Smooth muscle cell (in vitro differentiated cells): ENCODE results near the gene HSD17B11. TPM values are rescaled to one million over a fixed set of nuclear protein-coding genes. Genes with fewer than 3 reads are reported as not detected.

Experiments used
- DNase-seq: peaks from one replicate; lab custom pipeline; 2025; ENCODE audit not compliant: unreplicated experiment; lab: John Stamatoyannopoulos, UW
- H2AFZ ChIP-seq: fragments of 200-600 bp; sonication (generic); 2 replicates; pipeline ENCODE4 v1.6.0; 2016; ENCODE audit warnings: antibody characterized with exemption, low read depth, mild to moderate bottlenecking
- H3F3A ChIP-seq: fragments of 200-600 bp; sonication (generic); 2 replicates; pipeline ENCODE4 v1.6.0; 2017; ENCODE audit warnings: antibody characterized with exemption, low read depth
- H3K27ac ChIP-seq: fragments of 200-600 bp; sonication (generic); 2 replicates; pipeline ENCODE4 v1.5.1; 2016; ENCODE audit warnings: low read depth, mild to moderate bottlenecking
- H3K27me3 ChIP-seq: fragments of 200-600 bp; sonication (generic); 2 replicates; pipeline ENCODE4 v1.6.1; 2016; ENCODE audit warnings: low read depth, mild to moderate bottlenecking
- H3K36me3 ChIP-seq: fragments of 200-600 bp; sonication (generic); 2 replicates; pipeline ENCODE4 v1.5.1; 2016; ENCODE audit warnings: low read depth
- H3K4me1 ChIP-seq: fragments of 200-600 bp; sonication (generic); 2 replicates; pipeline ENCODE4 v1.5.1; 2016; ENCODE audit warnings: low read depth
- H3K4me2 ChIP-seq: fragments of 200-600 bp; sonication (generic); 2 replicates; pipeline ENCODE4 v1.6.0; 2016; ENCODE audit warnings: mild to moderate bottlenecking
- H3K4me3 ChIP-seq: fragments of 200-600 bp; sonication (generic); 2 replicates; pipeline ENCODE4 v1.5.1; 2016; ENCODE audit warnings: mild to moderate bottlenecking
- H3K79me2 ChIP-seq: fragments of 200-600 bp; sonication (generic); 2 replicates; pipeline ENCODE4 v1.6.0; 2016; ENCODE audit warnings: low read depth, mild to moderate bottlenecking
- H3K9ac ChIP-seq: fragments of 200-600 bp; sonication (generic); 2 replicates; pipeline ENCODE4 v1.6.0; 2016; ENCODE audit warnings: low read depth
- H3K9me3 ChIP-seq: fragments of 200-600 bp; sonication (generic); replicated peaks from 2 replicates; pipeline ENCODE4 v1.5.1; 2016; ENCODE audit warnings: low read depth
- H4K20me1 ChIP-seq: fragments of 200-600 bp; sonication (generic); 2 replicates; pipeline ENCODE4 v1.6.0; 2016; ENCODE audit warnings: low read depth
- WGBS: methylation state at CpG from one replicate; pipeline ENCODE4 v1.1.7; 2016; ENCODE audit warnings: low lambda C conversion rate; 5-methylcytosine and 5-hydroxymethylcytosine counted together
- polyA plus RNA-seq: library from polyadenylated mRNA; unstranded; fragments of >200 nt; fragmentation: Nextera tagmentation; extraction: Ambion mirVana; gene quantifications from 2 replicates; pipeline ENCODE4 v1.2.1, GENCODE V29; 2016
- total RNA-seq: library from RNA; depleted of rRNA; stranded (reverse); fragments of >200 nt; gene quantifications from 2 replicates; pipeline ENCODE4 v1.2.3, GENCODE V29; 2014
- TF ChIP-seq, protein P1 (sequence below): fragments of 200-600 bp; sonication (generic); IDR thresholded peaks from 2 replicates; pipeline ENCODE4 v1.5.1; 2017; ENCODE audit warnings: borderline replicate concordance, mild to moderate bottlenecking, antibody characterized with exemption; ENCODE audit not compliant: insufficient read depth, poor library complexity, severe bottlenecking

HSD17B11 gene
- total and polyA plus RNA-seq, 2 experiments from 2014 or later: 12.8 to 52.2 TPM

DNA sequence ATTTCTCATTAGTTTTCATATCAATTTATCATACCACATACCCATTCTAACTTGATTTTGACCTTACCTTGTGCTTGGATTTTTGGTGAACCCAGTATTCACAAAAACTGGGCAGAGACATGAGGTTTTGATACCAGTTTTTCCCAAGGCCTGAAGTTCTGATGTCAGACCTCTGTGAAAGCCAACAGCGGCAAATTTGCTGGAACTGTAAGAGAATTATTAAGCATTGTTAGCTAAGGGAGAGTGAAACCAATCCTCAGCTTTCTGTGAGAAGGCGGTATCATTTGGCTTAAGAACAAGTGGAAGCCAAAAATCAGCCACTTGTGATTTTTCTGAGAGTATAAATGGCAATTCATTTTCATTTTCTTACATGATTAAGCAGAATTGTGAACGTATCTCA lies 77.2 kb downstream of the HSD17B11 start:
- no peaks in the 10 kb centered on the region for H3F3A ChIP-seq
- no peaks in the 10 kb centered on the region for H4K20me1 ChIP-seq
- 96% methylated on average over 3 of the region's 3 CpGs for WGBS

DNA sequence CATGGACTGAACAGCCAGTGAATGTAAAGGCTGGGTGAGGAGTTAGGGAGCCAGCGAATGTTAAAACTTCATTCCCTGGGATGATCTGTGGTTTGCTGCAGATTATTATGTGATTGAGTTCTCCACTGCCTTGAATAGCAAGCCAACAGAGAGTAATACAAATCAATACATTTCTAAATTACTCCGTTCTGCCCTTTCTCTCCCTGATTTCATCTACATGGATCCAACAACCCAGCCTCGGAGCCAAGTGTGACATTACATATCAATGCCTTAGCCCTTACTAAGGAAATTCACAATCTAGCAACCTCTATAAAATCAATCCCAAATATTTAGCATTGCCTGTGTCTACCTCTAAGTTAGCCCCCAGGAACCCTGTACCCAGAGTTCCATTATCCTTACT lies 79.3 kb downstream of the HSD17B11 start:
- Histone ChIP-seq H3K4me1 (no peaks in the 10 kb centered on the region), H4K20me1 (no peaks in the 10 kb centered on the region), H3K4me2 (no peak overlapping the region), H3K9me3 (no peaks in the 10 kb centered on the region), H3K27me3 (no peaks in the 10 kb centered on the region), H3F3A (no peaks in the 10 kb centered on the region), H3K36me3 (no peaks in the 10 kb centered on the region), H3K27ac (no peak overlapping the region), H3K79me2 (no peaks in the 10 kb centered on the region), H2AFZ (no peak overlapping the region), H3K4me3 (no peak overlapping the region), H3K9ac (no peak overlapping the region)
- 96% methylated on average over 3 of the region's 3 CpGs for WGBS
- no peak for DNase-seq
- TF ChIP-seq, protein P1, sequence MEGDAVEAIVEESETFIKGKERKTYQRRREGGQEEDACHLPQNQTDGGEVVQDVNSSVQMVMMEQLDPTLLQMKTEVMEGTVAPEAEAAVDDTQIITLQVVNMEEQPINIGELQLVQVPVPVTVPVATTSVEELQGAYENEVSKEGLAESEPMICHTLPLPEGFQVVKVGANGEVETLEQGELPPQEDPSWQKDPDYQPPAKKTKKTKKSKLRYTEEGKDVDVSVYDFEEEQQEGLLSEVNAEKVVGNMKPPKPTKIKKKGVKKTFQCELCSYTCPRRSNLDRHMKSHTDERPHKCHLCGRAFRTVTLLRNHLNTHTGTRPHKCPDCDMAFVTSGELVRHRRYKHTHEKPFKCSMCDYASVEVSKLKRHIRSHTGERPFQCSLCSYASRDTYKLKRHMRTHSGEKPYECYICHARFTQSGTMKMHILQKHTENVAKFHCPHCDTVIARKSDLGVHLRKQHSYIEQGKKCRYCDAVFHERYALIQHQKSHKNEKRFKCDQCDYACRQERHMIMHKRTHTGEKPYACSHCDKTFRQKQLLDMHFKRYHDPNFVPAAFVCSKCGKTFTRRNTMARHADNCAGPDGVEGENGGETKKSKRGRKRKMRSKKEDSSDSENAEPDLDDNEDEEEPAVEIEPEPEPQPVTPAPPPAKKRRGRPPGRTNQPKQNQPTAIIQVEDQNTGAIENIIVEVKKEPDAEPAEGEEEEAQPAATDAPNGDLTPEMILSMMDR: no peak

More for the DNA sequence above, 77.2 kb downstream of the HSD17B11 start:
- Histone ChIP-seq H3K9me3 (no peaks in the 10 kb centered on the region), H3K9ac (no peak overlapping the region), H3K27ac (no peak overlapping the region), H3K4me3 (no peak overlapping the region), H3K4me1 (no peaks in the 10 kb centered on the region), H2AFZ (no peak overlapping the region), H3K4me2 (no peak overlapping the region), H3K79me2 (no peaks in the 10 kb centered on the region), H3K36me3 (no peaks in the 10 kb centered on the region), H3K27me3 (no peaks in the 10 kb centered on the region)
- TF ChIP-seq, protein P1: no peak
- DNase-seq: no peak

DNA sequence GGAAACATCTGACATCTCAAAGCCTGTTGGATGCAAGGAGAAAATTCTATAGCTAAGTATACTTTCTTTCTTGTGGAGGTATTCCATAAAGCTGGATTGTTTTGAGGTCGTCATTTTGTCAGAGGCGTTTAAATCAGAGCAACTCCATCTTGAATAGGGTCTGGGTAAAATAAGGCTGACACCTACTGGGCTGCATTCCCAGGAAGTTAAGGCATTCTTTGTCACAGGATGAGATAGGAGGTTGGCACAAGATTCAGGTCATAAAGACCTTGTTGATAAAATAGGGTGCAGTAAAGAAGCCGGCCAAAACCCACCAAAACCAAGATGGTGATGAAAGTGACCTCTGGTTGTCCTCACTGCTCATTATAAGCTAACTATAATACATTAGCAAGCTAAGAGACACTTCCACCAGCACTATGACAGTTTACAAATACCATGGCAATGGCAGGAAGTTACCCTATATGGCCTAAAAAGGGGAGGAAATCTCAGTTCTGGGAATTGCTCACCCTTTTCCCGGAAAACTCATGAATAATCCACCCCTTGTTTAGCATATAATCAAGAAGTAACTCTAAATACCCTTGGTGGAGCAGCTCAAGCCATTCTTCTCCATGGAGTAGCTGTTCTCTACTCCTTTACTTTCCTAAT lies 80.2 kb downstream of the HSD17B11 start:
- Histone ChIP-seq H3K4me3 (no peak overlapping the region), H3K9me3 (no peaks in the 10 kb centered on the region), H2AFZ (no peak overlapping the region), H3K27ac (no peak overlapping the region), H3K4me2 (no peak overlapping the region), H3K79me2 (no peaks in the 10 kb centered on the region), H3K9ac (no peak overlapping the region), H4K20me1 (no peaks in the 10 kb centered on the region), H3F3A (no peaks in the 10 kb centered on the region), H3K36me3 (no peaks in the 10 kb centered on the region), H3K27me3 (no peaks in the 10 kb centered on the region), H3K4me1 (no peaks in the 10 kb centered on the region)
- 89% methylated on average over 4 of the region's 4 CpGs for WGBS
- DNase-seq: no peak
- TF ChIP-seq, protein P1: no peak

DNA sequence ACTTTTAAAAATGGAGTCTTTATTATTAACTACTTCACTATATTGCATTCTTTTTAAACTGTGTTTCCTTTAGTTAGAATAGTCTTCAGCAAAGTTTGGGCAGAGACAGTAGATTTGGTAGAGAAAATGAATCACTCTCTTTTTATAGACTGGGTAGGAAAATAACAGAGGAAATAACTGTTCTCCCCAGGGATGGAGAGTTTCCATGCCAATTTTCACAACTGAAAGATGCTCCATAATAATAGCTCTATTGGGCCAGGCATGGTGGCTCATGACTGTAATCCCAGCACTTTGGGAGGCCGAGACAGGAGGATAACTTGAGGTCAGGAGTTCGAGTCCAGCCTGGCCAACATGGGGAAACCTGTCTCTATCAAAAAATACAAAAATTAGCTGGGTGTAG lies 81.4 kb downstream of the HSD17B11 start:
- WGBS: 98% methylated on average over 2 of the region's 2 CpGs
- H3F3A ChIP-seq: no peaks in the 10 kb centered on the region
- H3K9ac ChIP-seq: no peak overlapping the region
- no peaks in the 10 kb centered on the region for H4K20me1 ChIP-seq
- H2AFZ ChIP-seq: no peak overlapping the region
- H3K4me1 ChIP-seq: no peaks in the 10 kb centered on the region
- no peaks in the 10 kb centered on the region for H3K79me2 ChIP-seq
- no peaks in the 10 kb centered on the region for H3K9me3 ChIP-seq
- no peak overlapping the region for H3K4me2 ChIP-seq
- H3K36me3 ChIP-seq: no peaks in the 10 kb centered on the region
- TF ChIP-seq, protein P1: no peak
- H3K4me3 ChIP-seq: no peak overlapping the region
- no peak overlapping the region for H3K27ac ChIP-seq
- no peak for DNase-seq
- no peaks in the 10 kb centered on the region for H3K27me3 ChIP-seq
